HepG2 (cell line): ENCODE results near the gene LMX1B. TPM values are rescaled to one million over a fixed set of nuclear protein-coding genes. Genes with fewer than 3 reads are reported as not detected.

ENCODE experiments used
- ATAC-seq: fragments of 200-7000 bp; cut with Tn5 transposase; 3 replicates; pipeline ENCODE4 v1.9.1; 2020; ENCODE audit warnings: mild to moderate bottlenecking, moderate library complexity
- BruUV-seq: library from RNA; stranded (reverse); fragments of 400-500 nt; replicated peaks from 2 replicates; lab custom pipeline; 2021; lab: Mats Ljungman, UMichigan
- CTCF ChIA-PET: fragments of 300-600 bp; formaldehyde crosslinking; extraction: SDS; loops from one replicate; lab custom pipeline; 2021; ENCODE audit warnings: low total read pairs, inconsistent platforms, low intra/inter-chr PET ratio; lab: Yijun Ruan, JAX
- POLR2A ChIA-PET: fragments of 350-600 bp; sonication (Branson Sonifier 250); formaldehyde crosslinking; loops from one replicate; lab custom pipeline; 2020; ENCODE audit warnings: antibody characterized with exemption, inconsistent platforms; lab: Yijun Ruan, JAX
- DNase-seq: peaks from one replicate; pipeline ENCODE4 v3.0.0-alpha.2; 2015; ENCODE audit warnings: low spot score
- FAIRE-seq: peaks from 3 replicates; lab custom pipeline; 2011; peaks lifted over from hg19 to GRCh38; lab: Jason Lieb, UNC
- H2AFZ ChIP-seq: one replicate; pipeline ENCODE4 v1.6.1; 2011; ENCODE audit warnings: low read length, inconsistent platforms
- H3K27ac ChIP-seq: fragments of 300-600 bp; 3 replicates; pipeline ENCODE4 v1.8.0; 2011; ENCODE audit warnings: mixed run types, mild to moderate bottlenecking, mixed read lengths, low read length, inconsistent platforms; ENCODE audit not compliant: insufficient read depth; ENCODE audit errors: extremely low read length
- H3K27me3 ChIP-seq, 2 experiments: fragments of 200-600 bp in 1 of 2; 2 replicates in 1 of 2; 3 replicates in 1 of 2; pipeline versions ENCODE4 v1.6.0 to v1.8.0; 2011; ENCODE audit warnings: low read length in 2 of 2, mild to moderate bottlenecking in 2 of 2, moderate library complexity in 2 of 2, inconsistent platforms in 1 of 2; ENCODE audit not compliant: insufficient read depth in 2 of 2, control insufficient read depth in 1 of 2
- H3K36me3 ChIP-seq, 2 experiments: fragments of 200-600 bp in 1 of 2; replicated peaks in 1 of 2; 2 replicates in 1 of 2; 3 replicates in 1 of 2; pipeline versions ENCODE4 v1.5.1 to v1.8.0; 2011; ENCODE audit warnings: low read length in 2 of 2, inconsistent platforms in 1 of 2; ENCODE audit not compliant: insufficient read depth in 2 of 2, control insufficient read depth in 1 of 2
- H3K4me1 ChIP-seq: 2 replicates; pipeline ENCODE4 v1.5.1; 2012; ENCODE audit warnings: low read length, inconsistent platforms; ENCODE audit not compliant: insufficient read depth
- H3K4me2 ChIP-seq: 2 replicates; pipeline ENCODE4 v1.6.0; 2011; ENCODE audit warnings: low read depth, low read length, inconsistent platforms
- H3K4me3 ChIP-seq, 3 experiments: fragments of 200-600 bp in 1 of 3; sonication (generic), shearing (Covaris generic) in 1 of 3; replicated peaks in 1 of 3; 2 replicates each; pipeline ENCODE4 v1.5.1; 2011 to 2016; ENCODE audit warnings: low read length in 3 of 3, inconsistent platforms in 2 of 3, low read depth in 2 of 3, mild to moderate bottlenecking in 2 of 3, control low read depth in 1 of 3, mixed read lengths in 1 of 3; ENCODE audit not compliant: insufficient read depth in 1 of 3
- H3K79me2 ChIP-seq: one replicate; pipeline ENCODE4 v1.6.1; 2011; ENCODE audit warnings: low read length, inconsistent platforms; ENCODE audit not compliant: insufficient read depth
- H3K9ac ChIP-seq: 2 replicates; pipeline ENCODE4 v1.6.0; 2011; ENCODE audit warnings: mild to moderate bottlenecking, low read depth, low read length, inconsistent platforms; ENCODE audit not compliant: insufficient read depth
- H3K9me3 ChIP-seq: 2 replicates; pipeline ENCODE4 v1.5.1; 2012; ENCODE audit warnings: mild to moderate bottlenecking, low read length
- H4K20me1 ChIP-seq: 2 replicates; pipeline ENCODE4 v1.6.0; 2011; ENCODE audit warnings: inconsistent platforms, mild to moderate bottlenecking, low read length, moderate library complexity; ENCODE audit not compliant: insufficient read depth
- ELF1 ChIP-seq: sonication (generic); formaldehyde crosslinking; IDR thresholded peaks from 2 replicates; pipeline ENCODE4 v1.4.0; 2020; ENCODE audit warnings: missing genetic modification reagents
- GABPA ChIP-seq, 2 experiments: IDR thresholded peaks; 2 replicates each; pipeline ENCODE4 v1.6.1; 2011 to 2016; ENCODE audit warnings: low read depth in 2 of 2, low read length in 1 of 2, missing biosample characterization in 1 of 2, missing genetic modification characterization in 1 of 2
- HMG20A ChIP-seq: IDR thresholded peaks from 2 replicates; pipeline ENCODE4 v1.6.1; 2016; ENCODE audit warnings: borderline replicate concordance
- KDM5A ChIP-seq: fragments of 200-600 bp; sonication (generic); IDR thresholded peaks from 2 replicates; pipeline ENCODE4 v1.7.0; 2018; ENCODE audit warnings: antibody characterized with exemption, mild to moderate bottlenecking, low read length, borderline replicate concordance
- RAD51 ChIP-seq: fragments of 450-650 bp; IDR thresholded peaks from 2 replicates; pipeline ENCODE4 v1.6.1; 2016; ENCODE audit warnings: borderline replicate concordance
- RFX5 ChIP-seq: IDR thresholded peaks from 2 replicates; pipeline ENCODE4 v1.6.1; 2011; ENCODE audit warnings: low read depth, low read length, improper control_type of control experiment
- RXRB ChIP-seq: IDR thresholded peaks from 2 replicates; pipeline ENCODE4 v1.6.1; 2016; ENCODE audit warnings: borderline replicate concordance, missing genetic modification reagents, missing compliant biosample characterization
- TEAD3 ChIP-seq: optimal IDR thresholded peaks from 2 replicates; pipeline ENCODE3; 2016; ENCODE audit warnings: borderline replicate concordance
- ZBTB49 ChIP-seq: sonication (generic); formaldehyde crosslinking; IDR thresholded peaks from 2 replicates; pipeline ENCODE4 v1.4.0; 2020; ENCODE audit warnings: missing genetic modification reagents, borderline replicate concordance
- ZBTB7A ChIP-seq: sonication (generic); formaldehyde crosslinking; IDR thresholded peaks from 2 replicates; pipeline ENCODE4 v1.8.0; 2022; ENCODE audit warnings: mild to moderate bottlenecking, missing genetic modification reagents
- ZNF292 ChIP-seq: sonication (generic); formaldehyde crosslinking; IDR thresholded peaks from 2 replicates; pipeline ENCODE4 v1.8.1; 2022; ENCODE audit warnings: mild to moderate bottlenecking, low read depth, missing genetic modification reagents, borderline replicate concordance
- ZNF598 ChIP-seq: sonication (generic); formaldehyde crosslinking; IDR thresholded peaks from 2 replicates; pipeline ENCODE4 v1.5.1; 2020; ENCODE audit warnings: mild to moderate bottlenecking, missing genetic modification reagents, borderline replicate concordance
- ZNF672 ChIP-seq: sonication (generic); formaldehyde crosslinking; IDR thresholded peaks from 2 replicates; pipeline ENCODE4 v1.8.1; 2022; ENCODE audit warnings: missing genetic modification reagents
- WGBS: methylation state at CpG from one replicate; pipeline ENCODE4 v1.1.6; 2017; ENCODE audit warnings: low lambda C conversion rate; 5-methylcytosine and 5-hydroxymethylcytosine counted together
- in situ Hi-C: cut with HindIII; loops from 2 replicates; pipeline ENCODE4 v1.10.0; 2017; ENCODE audit warnings: low pct_unique_long_range_greater_than_20kb; ENCODE audit not compliant: extremely low pct_ligation_motif_present
- intact Hi-C: fragments of 100-400 bp; cut with micrococcal nuclease; formaldehyde crosslinking; loops from one replicate; pipeline ENCODE4 v1.10.0; 2022; ENCODE audit not compliant: unreplicated experiment
- polyA plus RNA-seq, 8 experiments: library from polyadenylated mRNA; depleted of rRNA in 3 of 8; stranded (reverse) in 7 of 8; unstranded in 1 of 8; fragments of >200 nt; fragmentation: Illumina TruSeq in 4 of 8; extraction: Trizol in 4 of 8; gene quantifications; 2 replicates each; pipeline versions ENCODE4 v1.2.1 to v1.2.3, GENCODE V29; 2011 to 2016; ENCODE audit warnings: low read depth in 4 of 8, missing spikeins in 1 of 8, mixed read lengths in 1 of 8; ENCODE audit not compliant: insufficient read depth in 1 of 8
- total RNA-seq, 5 experiments: library from RNA; depleted of rRNA; stranded (reverse); fragments of >200 nt; fragmentation: Illumina TruSeq; extraction: Trizol; gene quantifications; 2 replicates each; pipeline ENCODE4 v1.2.3, GENCODE V29; 2016; ENCODE audit warnings: low read depth in 1 of 5
- TF ChIP-seq, protein P1 (sequence below): sonication (generic); formaldehyde crosslinking; IDR thresholded peaks from 2 replicates; pipeline ENCODE4 v1.4.0; 2020; ENCODE audit warnings: missing genetic modification reagents
- TF ChIP-seq, protein P2 (sequence below): sonication (generic); formaldehyde crosslinking; IDR thresholded peaks from 2 replicates; pipeline ENCODE4 v1.4.0; 2020; ENCODE audit warnings: missing genetic modification reagents

Gene LMX1B
- total and polyA plus RNA-seq, 2 of the 13 experiments (the other 11 are each of a cell fraction or from before 2014, with no cell fraction given), result not detected

DNA sequence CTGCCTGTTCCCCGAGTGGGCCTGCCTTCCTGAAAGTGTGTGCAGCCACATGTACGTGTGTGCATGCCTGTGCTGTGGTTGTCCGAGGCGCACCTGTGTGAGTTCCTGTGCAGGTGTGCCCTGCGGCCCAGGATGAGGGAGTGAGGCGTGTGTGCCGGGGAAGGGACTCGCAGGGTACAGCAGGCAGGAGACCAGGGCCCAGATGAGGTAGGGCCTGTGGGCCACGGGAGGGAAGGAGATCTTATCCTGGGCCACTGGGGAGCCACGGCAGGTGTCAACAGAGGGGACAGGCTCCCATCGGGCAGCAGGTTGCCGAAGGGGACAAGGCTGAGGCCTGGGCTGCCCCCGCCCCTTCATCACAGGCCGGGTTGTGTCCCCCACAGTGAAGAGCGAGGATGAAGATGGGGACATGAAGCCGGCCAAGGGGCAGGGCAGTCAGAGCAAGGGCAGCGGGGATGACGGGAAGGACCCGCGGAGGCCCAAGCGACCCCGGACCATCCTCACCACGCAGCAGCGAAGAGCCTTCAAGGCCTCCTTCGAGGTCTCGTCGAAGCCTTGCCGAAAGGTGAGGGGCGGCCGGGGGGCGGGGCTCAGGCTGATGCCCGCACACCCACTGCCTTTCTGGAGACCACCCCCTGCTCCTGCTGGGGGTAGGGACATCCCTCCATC is 79.2 kb downstream of the LMX1B start:
- in situ Hi-C loops, result loop anchor here (5.0 kb wide), 1 partner anchor 81 kb away; the partner anchor contains the start of gene LMX1B
- Histone ChIP-seq H3K4me2 (no peak overlapping the region), H3K27ac (no peak overlapping the region)
- intact Hi-C loops, result no loop called here
- TF ChIP-seq KDM5A (no peak), ZNF598 (CRISPR knock-in tag) (no peak), RXRB (CRISPR knock-in tag) (no peak), ZNF672 (CRISPR knock-in tag) (no peak), ZBTB7A (CRISPR knock-in tag) (no peak), GABPA (IDR thresholded peaks at IDR 0.05; ENCODE audit: low read depth, low read length) (no peak), GABPA (CRISPR knock-in tag; IDR thresholded peaks at IDR 0.05; ENCODE audit: low read depth) (no peak), ZBTB49 (no peak), RFX5 (no peak), RAD51 (no peak), ELF1 (CRISPR knock-in tag) (no peak), ZNF292 (CRISPR knock-in tag) (no peak), TEAD3 (CRISPR knock-in tag) (no peak), HMG20A (no peak)
- TF ChIP-seq, protein P1, sequence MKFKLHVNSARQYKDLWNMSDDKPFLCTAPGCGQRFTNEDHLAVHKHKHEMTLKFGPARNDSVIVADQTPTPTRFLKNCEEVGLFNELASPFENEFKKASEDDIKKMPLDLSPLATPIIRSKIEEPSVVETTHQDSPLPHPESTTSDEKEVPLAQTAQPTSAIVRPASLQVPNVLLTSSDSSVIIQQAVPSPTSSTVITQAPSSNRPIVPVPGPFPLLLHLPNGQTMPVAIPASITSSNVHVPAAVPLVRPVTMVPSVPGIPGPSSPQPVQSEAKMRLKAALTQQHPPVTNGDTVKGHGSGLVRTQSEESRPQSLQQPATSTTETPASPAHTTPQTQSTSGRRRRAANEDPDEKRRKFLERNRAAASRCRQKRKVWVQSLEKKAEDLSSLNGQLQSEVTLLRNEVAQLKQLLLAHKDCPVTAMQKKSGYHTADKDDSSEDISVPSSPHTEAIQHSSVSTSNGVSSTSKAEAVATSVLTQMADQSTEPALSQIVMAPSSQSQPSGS (CRISPR knock-in tag), result no peak
- TF ChIP-seq, protein P2, sequence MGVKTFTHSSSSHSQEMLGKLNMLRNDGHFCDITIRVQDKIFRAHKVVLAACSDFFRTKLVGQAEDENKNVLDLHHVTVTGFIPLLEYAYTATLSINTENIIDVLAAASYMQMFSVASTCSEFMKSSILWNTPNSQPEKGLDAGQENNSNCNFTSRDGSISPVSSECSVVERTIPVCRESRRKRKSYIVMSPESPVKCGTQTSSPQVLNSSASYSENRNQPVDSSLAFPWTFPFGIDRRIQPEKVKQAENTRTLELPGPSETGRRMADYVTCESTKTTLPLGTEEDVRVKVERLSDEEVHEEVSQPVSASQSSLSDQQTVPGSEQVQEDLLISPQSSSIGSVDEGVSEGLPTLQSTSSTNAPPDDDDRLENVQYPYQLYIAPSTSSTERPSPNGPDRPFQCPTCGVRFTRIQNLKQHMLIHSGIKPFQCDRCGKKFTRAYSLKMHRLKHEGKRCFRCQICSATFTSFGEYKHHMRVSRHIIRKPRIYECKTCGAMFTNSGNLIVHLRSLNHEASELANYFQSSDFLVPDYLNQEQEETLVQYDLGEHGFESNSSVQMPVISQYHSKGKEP (CRISPR knock-in tag), result no peak
- TF ChIP-seq, all 625 proteins: peak for 0
- Histone ChIP-seq H4K20me1 (peaks cover 5% of the 10 kb centered on the region; the same call in 1 of the 2 replicates), H3K9ac (no peak overlapping the region), H3K4me1 (no peaks in the 10 kb centered on the region), H3K79me2 (no peaks in the 10 kb centered on the region), H3K27me3 (peaks cover 11 to 84% of the 10 kb centered on the region in 2 experiments; a peak in 4 of 5 replicates), H3K9me3 (no peaks in the 10 kb centered on the region), H3K4me3 (no peak overlapping the region), H2AFZ (no peak overlapping the region), H3K36me3 (no peaks in the 10 kb centered on the region)
- ChIA-PET CTCF (no interaction called here), POLR2A (no interaction called here)
- DNase-seq, result no peak
- no peak for FAIRE-seq
- WGBS, result 21% methylated on average over 10 of the region's 32 CpGs
- no TSS peak for BruUV-seq
- no peak for ATAC-seq
